ENCODE results near the gene MLX.

Gene MLX

DNA sequence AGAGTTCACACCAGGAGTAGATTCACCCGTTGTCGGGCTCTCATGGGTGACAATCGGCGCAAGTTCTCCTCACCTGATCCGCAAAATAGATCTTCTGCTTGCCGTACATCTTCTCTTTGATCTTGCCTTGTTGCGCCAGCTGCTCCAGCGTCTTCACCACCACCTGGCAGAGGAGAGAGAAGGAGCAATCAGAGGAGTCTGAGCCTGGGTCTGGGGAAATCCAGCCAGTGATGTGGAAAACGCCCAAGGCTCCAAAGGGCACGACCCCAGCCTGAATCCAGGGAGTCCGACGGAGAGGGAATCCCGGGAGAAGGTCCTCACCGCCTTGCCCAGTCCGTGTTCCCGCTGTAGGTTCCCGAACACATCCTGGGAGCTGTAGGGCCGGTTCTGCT, 10.2 kb downstream of the MLX start:
- Histone ChIP-seq H3K79me1 (ENCODE audit: low read length) (peaks cover 11% of the 10 kb centered on the region), H3K36me3 (ENCODE audit: control insufficient read depth, insufficient read depth, low read length) (peaks cover 17% of the 10 kb centered on the region), H2BK120ac (ENCODE audit: low read depth, low read length) (no peak overlapping the region), H3K27ac (ENCODE audit: low read depth, low read length) (peak overlapping the region; percentile 39), H4K8ac (ENCODE audit: low read depth, low read length) (no peak overlapping the region), H2BK5ac (ENCODE audit: low read length) (peak overlapping the region; percentile 20), H2BK15ac (replicated peaks; ENCODE audit: low read depth) (no peak overlapping the region), H3K23ac (ENCODE audit: low read length) (no peak overlapping the region), H3K27me3 (ENCODE audit: insufficient read depth, low read length, poor library complexity) (no peaks in the 10 kb centered on the region), H3K18ac (ENCODE audit: low read length) (no peak overlapping the region), H3K56ac (ENCODE audit: low read length) (peak overlapping the region; percentile 96), H3K4ac (ENCODE audit: low read depth, low read length) (peak overlapping the region; percentile 28), H3K4me3 (ENCODE audit: low read length) (peak overlapping the region; percentile 94), H2AK5ac (ENCODE audit: low read length) (no peak overlapping the region), H3K79me2 (ENCODE audit: control insufficient read depth, insufficient read depth, low read length) (peaks cover 14% of the 10 kb centered on the region), H3K9ac (ENCODE audit: low read length) (peak overlapping the region; percentile 97), H3K4me2 (ENCODE audit: low read length) (peak overlapping the region; percentile 90), H4K5ac (ENCODE audit: low read length) (no peak overlapping the region), H3K4me1 (ENCODE audit: control insufficient read depth, low read depth, low read length) (no peaks in the 10 kb centered on the region)
- DNase-seq: no peak
- WGBS (ENCODE audit: extremely low coverage, insufficient coverage, low lambda C conversion rate): no CpG with 5 or more reads among the region's 18 CpGs

DNA sequence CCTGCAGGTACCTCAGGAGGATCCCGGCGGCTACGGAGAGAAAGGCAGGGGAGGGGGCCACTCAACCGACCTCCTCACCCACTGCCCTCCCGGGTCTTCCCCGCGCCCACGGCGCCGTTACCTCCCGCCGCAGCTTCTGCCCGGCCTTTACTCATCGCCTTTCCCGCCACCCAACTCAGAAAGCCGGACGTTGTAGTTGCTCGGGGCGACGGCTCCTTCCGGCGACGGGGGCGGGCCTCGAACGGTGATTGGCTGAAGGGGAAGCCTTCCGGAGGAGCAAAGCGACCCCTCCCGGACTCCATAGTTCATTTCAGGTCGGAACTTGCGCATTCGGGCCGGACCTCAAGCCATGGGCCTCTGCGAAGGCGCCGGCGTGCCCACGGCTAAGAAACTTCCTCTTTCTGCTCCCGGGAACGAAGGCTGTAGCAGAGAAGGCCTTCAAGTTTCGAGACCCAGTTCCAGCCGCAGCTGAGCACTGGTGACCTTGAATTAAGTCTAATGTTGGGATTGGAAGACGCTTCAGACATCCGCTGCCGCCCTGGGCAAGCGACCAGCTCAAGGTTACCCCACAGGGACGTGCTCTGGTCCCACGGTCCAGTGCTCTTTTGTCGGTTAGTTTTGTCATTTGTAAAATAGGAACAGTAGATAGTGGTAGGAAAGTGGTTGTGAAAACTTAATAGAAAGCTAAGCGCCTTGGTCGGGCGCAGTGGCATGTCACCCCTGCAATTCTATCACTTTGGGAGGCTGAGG, 10.8 kb downstream of the MLX start, which contains the start of gene PSMC3IP:
TSS of gene PSMC3IP (minus strand) at position 198 of the 750 bp plus-strand sequence. CDS start at position 155, 43 bp downstream.
- Histone ChIP-seq H3K23ac (ENCODE audit: low read length) (no peak within 1 kb of the TSS), H3K79me2 (ENCODE audit: control insufficient read depth, insufficient read depth, low read length) (peaks cover 14% of the 10 kb centered on the region), H2BK5ac (ENCODE audit: low read length) (peak within 1 kb of the TSS; percentile 61), H3K79me1 (ENCODE audit: low read length) (peaks cover 11% of the 10 kb centered on the region), H3K4me3 (ENCODE audit: low read length) (peak within 1 kb of the TSS; percentile 95), H4K8ac (ENCODE audit: low read depth, low read length) (no peak within 1 kb of the TSS), H3K27me3 (ENCODE audit: insufficient read depth, low read length, poor library complexity) (no peaks in the 10 kb centered on the region), H2AK5ac (ENCODE audit: low read length) (no peak within 1 kb of the TSS), H3K18ac (ENCODE audit: low read length) (peak within 1 kb of the TSS; percentile 2), H3K27ac (ENCODE audit: low read depth, low read length) (peak within 1 kb of the TSS; percentile 61), H3K56ac (ENCODE audit: low read length) (peak within 1 kb of the TSS; percentile 98), H3K4me1 (ENCODE audit: control insufficient read depth, low read depth, low read length) (no peaks in the 10 kb centered on the region), H3K9ac (ENCODE audit: low read length) (peak within 1 kb of the TSS; percentile 97), H2BK15ac (replicated peaks; ENCODE audit: low read depth) (no peak within 1 kb of the TSS), H3K4ac (ENCODE audit: low read depth, low read length) (peak within 1 kb of the TSS; percentile 79), H4K5ac (ENCODE audit: low read length) (no peak within 1 kb of the TSS), H3K36me3 (ENCODE audit: control insufficient read depth, insufficient read depth, low read length) (peaks cover 15% of the 10 kb centered on the region), H3K4me2 (ENCODE audit: low read length) (peak within 1 kb of the TSS; percentile 90), H2BK120ac (ENCODE audit: low read depth, low read length) (no peak within 1 kb of the TSS)
- peak; percentile 97 for DNase-seq
- no CpG with 5 or more reads among the region's 52 CpGs for WGBS (ENCODE audit: extremely low coverage, insufficient coverage, low lambda C conversion rate)

DNA sequence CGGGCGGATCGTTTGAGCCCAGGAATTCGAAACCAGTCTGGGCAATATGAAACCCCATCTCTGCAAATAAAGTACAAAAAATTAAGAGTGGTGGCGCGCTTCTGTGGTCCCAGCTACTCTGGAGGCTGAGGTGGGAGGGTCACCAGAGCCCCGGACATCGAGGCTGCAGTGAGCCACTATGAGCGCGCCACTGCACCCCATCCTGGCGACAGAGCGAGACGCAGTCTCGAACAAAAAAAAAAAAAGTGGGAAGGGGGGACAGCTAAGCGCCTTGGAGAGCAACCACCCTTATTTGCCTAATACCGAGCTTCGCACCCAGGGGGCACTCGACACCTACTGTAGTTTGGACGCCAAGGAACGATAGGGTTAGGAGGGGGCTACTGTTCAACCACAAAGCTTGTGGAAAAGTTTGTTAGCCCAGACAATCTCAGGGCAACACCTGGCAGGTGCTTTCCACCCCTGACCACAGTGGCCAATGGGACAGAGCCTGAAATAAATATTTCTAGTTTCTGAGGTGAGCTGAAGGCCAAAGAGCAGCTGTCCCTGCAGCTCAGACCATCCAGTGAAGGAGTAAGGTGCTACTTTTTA, 11.5 kb downstream of the MLX start:
- no peak overlapping the region for H4K8ac ChIP-seq (ENCODE audit: low read depth, low read length)
- peak overlapping the region; percentile 95 for H3K4me3 ChIP-seq (ENCODE audit: low read length)
- H3K4me2 ChIP-seq (ENCODE audit: low read length): peak overlapping the region; percentile 23
- H3K9ac ChIP-seq (ENCODE audit: low read length): peak overlapping the region; percentile 93
- peaks cover 14% of the 10 kb centered on the region for H3K79me2 ChIP-seq (ENCODE audit: control insufficient read depth, insufficient read depth, low read length)
- peak overlapping the region; percentile 2 for H3K18ac ChIP-seq (ENCODE audit: low read length)
- no peaks in the 10 kb centered on the region for H3K4me1 ChIP-seq (ENCODE audit: control insufficient read depth, low read depth, low read length)
- WGBS (ENCODE audit: extremely low coverage, insufficient coverage, low lambda C conversion rate): no CpG with 5 or more reads among the region's 20 CpGs
- peak overlapping the region; percentile 98 for H3K56ac ChIP-seq (ENCODE audit: low read length)
- H3K27me3 ChIP-seq (ENCODE audit: insufficient read depth, low read length, poor library complexity): no peaks in the 10 kb centered on the region
- peaks cover 6% of the 10 kb centered on the region for H3K79me1 ChIP-seq (ENCODE audit: low read length)
- no peak overlapping the region for H2BK120ac ChIP-seq (ENCODE audit: low read depth, low read length)
- H3K27ac ChIP-seq (ENCODE audit: low read depth, low read length): no peak overlapping the region
- DNase-seq: peak; percentile 95
- peaks cover 8% of the 10 kb centered on the region for H3K36me3 ChIP-seq (ENCODE audit: control insufficient read depth, insufficient read depth, low read length)
- H3K23ac ChIP-seq (ENCODE audit: low read length): no peak overlapping the region
- peak overlapping the region; percentile 79 for H3K4ac ChIP-seq (ENCODE audit: low read depth, low read length)
- H2BK5ac ChIP-seq (ENCODE audit: low read length): no peak overlapping the region
- no peak overlapping the region for H4K5ac ChIP-seq (ENCODE audit: low read length)
- no peak overlapping the region for H2BK15ac ChIP-seq (replicated peaks; ENCODE audit: low read depth)
- no peak overlapping the region for H2AK5ac ChIP-seq (ENCODE audit: low read length)

DNA sequence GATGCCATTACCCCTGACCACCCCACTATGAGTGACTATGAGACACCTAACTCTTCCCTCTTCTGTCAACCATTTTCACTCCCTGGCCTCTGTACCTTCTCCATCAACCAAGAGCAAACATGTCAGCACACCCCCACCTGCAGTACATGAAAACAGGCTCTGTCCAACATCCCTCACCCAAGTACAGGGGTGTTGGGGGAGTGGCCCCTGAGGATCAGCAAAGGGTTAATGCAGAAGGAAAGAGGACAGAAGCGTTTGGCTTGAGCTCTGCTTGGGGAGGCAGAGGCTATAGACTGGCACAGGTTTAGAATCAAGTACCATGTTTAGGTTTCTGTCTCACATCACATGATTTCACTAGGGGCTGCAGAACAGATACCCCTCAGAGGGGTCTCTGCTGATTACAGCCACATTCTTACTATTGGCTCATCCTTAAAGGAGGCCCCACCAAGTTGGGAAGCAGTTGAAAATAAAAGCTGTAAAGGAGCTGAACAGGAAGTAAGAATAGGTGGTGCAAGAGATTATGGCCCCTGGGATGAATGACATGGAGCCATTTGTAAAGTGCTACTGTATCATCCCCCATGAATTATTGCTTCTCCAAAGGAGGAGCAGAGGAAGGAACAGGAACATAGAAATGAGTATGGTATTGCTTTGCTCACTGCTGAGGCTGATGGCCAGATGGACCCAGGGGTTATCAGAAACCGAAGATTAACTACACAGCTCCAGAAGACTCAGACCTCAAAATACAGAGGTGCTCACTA, 13.1 kb downstream of the MLX start:
- no peaks in the 10 kb centered on the region for H3K27me3 ChIP-seq (ENCODE audit: insufficient read depth, low read length, poor library complexity)
- H3K4me1 ChIP-seq (ENCODE audit: control insufficient read depth, low read depth, low read length): no peaks in the 10 kb centered on the region
- H3K4ac ChIP-seq (ENCODE audit: low read depth, low read length): no peak overlapping the region
- no peak overlapping the region for H2AK5ac ChIP-seq (ENCODE audit: low read length)
- H3K79me1 ChIP-seq (ENCODE audit: low read length): peaks cover 4% of the 10 kb centered on the region
- H2BK15ac ChIP-seq (replicated peaks; ENCODE audit: low read depth): no peak overlapping the region
- no peak overlapping the region for H4K5ac ChIP-seq (ENCODE audit: low read length)
- no peak overlapping the region for H2BK5ac ChIP-seq (ENCODE audit: low read length)
- H3K79me2 ChIP-seq (ENCODE audit: control insufficient read depth, insufficient read depth, low read length): peaks cover 14% of the 10 kb centered on the region
- H2BK120ac ChIP-seq (ENCODE audit: low read depth, low read length): no peak overlapping the region
- H4K8ac ChIP-seq (ENCODE audit: low read depth, low read length): no peak overlapping the region
- H3K23ac ChIP-seq (ENCODE audit: low read length): no peak overlapping the region
- H3K4me3 ChIP-seq (ENCODE audit: low read length): no peak overlapping the region
- no peak overlapping the region for H3K18ac ChIP-seq (ENCODE audit: low read length)
- no peak for DNase-seq
- no CpG with 5 or more reads among the region's 2 CpGs for WGBS (ENCODE audit: extremely low coverage, insufficient coverage, low lambda C conversion rate)
- no peak overlapping the region for H3K4me2 ChIP-seq (ENCODE audit: low read length)
- H3K9ac ChIP-seq (ENCODE audit: low read length): no peak overlapping the region
- H3K36me3 ChIP-seq (ENCODE audit: control insufficient read depth, insufficient read depth, low read length): peaks cover 2% of the 10 kb centered on the region
- H3K27ac ChIP-seq (ENCODE audit: low read depth, low read length): no peak overlapping the region
- H3K56ac ChIP-seq (ENCODE audit: low read length): no peak overlapping the region

DNA sequence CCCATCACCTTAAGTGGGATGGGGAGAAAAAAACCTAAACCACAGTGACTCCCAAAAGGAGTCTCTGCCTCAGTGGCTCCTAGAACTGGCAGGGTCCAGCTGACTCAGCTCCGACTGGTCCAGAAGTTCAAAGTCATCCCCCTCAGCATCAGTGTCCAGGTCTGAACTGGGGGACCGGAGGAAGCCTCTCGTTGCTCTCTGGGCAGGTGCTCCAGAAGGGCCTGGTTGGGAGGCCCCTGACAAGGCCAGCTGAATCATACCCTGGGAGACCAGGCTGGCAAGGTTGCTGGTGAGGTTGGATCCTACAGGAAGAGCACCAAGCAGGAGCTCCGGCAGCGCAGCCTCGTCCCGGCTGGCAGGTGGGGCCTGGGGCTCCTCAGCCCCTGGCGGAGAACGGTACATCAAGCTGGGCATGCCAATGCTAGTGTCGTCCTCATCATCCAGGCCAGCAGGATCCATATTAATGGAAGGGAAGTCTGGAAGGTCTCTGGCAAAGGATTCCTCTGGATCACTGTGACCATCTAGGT, 14.9 kb downstream of the MLX start:
- Histone ChIP-seq H3K27ac (ENCODE audit: low read depth, low read length) (no peak overlapping the region), H4K5ac (ENCODE audit: low read length) (no peak overlapping the region), H2BK120ac (ENCODE audit: low read depth, low read length) (no peak overlapping the region), H3K4me1 (ENCODE audit: control insufficient read depth, low read depth, low read length) (no peaks in the 10 kb centered on the region), H2BK15ac (replicated peaks; ENCODE audit: low read depth) (no peak overlapping the region), H3K36me3 (ENCODE audit: control insufficient read depth, insufficient read depth, low read length) (peaks cover 6% of the 10 kb centered on the region), H3K27me3 (ENCODE audit: insufficient read depth, low read length, poor library complexity) (no peaks in the 10 kb centered on the region), H3K9ac (ENCODE audit: low read length) (no peak overlapping the region), H3K79me2 (ENCODE audit: control insufficient read depth, insufficient read depth, low read length) (peaks cover 6% of the 10 kb centered on the region), H3K23ac (ENCODE audit: low read length) (no peak overlapping the region), H2AK5ac (ENCODE audit: low read length) (no peak overlapping the region), H2BK5ac (ENCODE audit: low read length) (no peak overlapping the region), H3K79me1 (ENCODE audit: low read length) (peaks cover 4% of the 10 kb centered on the region), H3K4me2 (ENCODE audit: low read length) (no peak overlapping the region), H3K56ac (ENCODE audit: low read length) (no peak overlapping the region), H3K4ac (ENCODE audit: low read depth, low read length) (no peak overlapping the region), H4K8ac (ENCODE audit: low read depth, low read length) (no peak overlapping the region), H3K4me3 (ENCODE audit: low read length) (no peak overlapping the region), H3K18ac (ENCODE audit: low read length) (no peak overlapping the region)
- WGBS (ENCODE audit: extremely low coverage, insufficient coverage, low lambda C conversion rate): no CpG with 5 or more reads among the region's 10 CpGs
- DNase-seq: no peak
